OCI-LY7 (cell line): ENCODE results near the gene PRF1.

Source experiments
- EZH2phosphoT487 ChIP-seq: fragments of 200-600 bp; sonication (generic); IDR thresholded peaks from 2 replicates; pipeline ENCODE4 v1.6.1; 2018; ENCODE audit warnings: low read depth, borderline replicate concordance, mild to moderate bottlenecking, mixed run types, antibody characterized with exemption, low read length, moderate library complexity, mixed read lengths
- TF ChIP-seq, protein P1 (sequence below): fragments of 200-600 bp; sonication (generic); conservative IDR thresholded peaks from 2 replicates; pipeline ENCODE4 v1.5.1; 2014; ENCODE audit warnings: mild to moderate bottlenecking, antibody characterized with exemption, low read length, moderate library complexity, mixed read lengths

DNA sequence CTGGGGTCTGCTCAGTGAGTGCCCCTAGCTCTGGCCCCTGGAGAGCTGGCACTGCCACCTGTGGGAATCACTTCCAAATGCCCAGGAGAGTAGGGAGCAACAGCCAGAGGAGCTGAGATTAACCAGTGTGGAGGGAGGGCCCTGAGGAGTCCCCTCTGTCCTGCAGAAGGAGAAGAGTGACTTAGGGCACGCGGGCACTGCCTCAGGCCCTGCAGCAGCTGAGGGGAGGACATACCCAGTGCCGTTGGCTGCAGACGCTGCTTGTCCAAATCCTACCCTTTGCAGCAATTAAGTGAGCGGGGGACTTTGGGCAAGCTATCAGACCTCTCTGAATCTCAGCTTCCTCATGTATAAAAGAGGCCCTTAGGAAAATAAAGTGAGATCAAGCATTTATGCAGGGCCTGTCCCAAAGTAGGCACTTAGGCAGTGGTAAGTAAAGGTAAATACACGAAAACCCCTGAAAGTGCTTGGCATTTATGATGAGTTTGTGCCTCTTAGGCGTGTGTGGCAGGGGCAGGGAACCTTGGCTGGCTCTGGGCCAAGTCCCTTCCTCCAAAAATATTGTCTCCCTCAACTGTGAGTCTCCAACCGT is 16.9 kb downstream of the PRF1 start:
- TF ChIP-seq, protein P1, sequence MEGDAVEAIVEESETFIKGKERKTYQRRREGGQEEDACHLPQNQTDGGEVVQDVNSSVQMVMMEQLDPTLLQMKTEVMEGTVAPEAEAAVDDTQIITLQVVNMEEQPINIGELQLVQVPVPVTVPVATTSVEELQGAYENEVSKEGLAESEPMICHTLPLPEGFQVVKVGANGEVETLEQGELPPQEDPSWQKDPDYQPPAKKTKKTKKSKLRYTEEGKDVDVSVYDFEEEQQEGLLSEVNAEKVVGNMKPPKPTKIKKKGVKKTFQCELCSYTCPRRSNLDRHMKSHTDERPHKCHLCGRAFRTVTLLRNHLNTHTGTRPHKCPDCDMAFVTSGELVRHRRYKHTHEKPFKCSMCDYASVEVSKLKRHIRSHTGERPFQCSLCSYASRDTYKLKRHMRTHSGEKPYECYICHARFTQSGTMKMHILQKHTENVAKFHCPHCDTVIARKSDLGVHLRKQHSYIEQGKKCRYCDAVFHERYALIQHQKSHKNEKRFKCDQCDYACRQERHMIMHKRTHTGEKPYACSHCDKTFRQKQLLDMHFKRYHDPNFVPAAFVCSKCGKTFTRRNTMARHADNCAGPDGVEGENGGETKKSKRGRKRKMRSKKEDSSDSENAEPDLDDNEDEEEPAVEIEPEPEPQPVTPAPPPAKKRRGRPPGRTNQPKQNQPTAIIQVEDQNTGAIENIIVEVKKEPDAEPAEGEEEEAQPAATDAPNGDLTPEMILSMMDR = no peak
- no peak for TF ChIP-seq EZH2phosphoT487
